HEK293 (cell line): Measurements from ENCODE around the gene MAGEC2.

Source experiments
- CTCF ChIA-PET: fragments of 350-600 bp; formaldehyde crosslinking; extraction: SDS; loops from one replicate; lab custom pipeline; 2021; ENCODE audit warnings: antibody characterized with exemption; lab: Yijun Ruan, JAX
- POLR2A ChIA-PET: fragments of 300-600 bp; formaldehyde crosslinking; extraction: SDS; loops from one replicate; lab custom pipeline; 2020; ENCODE audit warnings: antibody characterized with exemption, inconsistent platforms; lab: Yijun Ruan, JAX
- H3K27ac ChIP-seq: fragments of 200-500 bp; sonication (Bioruptor generic); 2 replicates; pipeline ENCODE4 v1.5.1; 2014; ENCODE audit warnings: low read depth, low read length, control low read depth, inconsistent platforms; ENCODE audit errors: extremely low read depth
- H3K36me3 ChIP-seq, 2 experiments: fragments of 200-500 bp in 1 of 2; sonication (Bioruptor generic) in 1 of 2; 1 replicate in 1 of 2; 2 replicates in 1 of 2; pipeline ENCODE4 v1.5.1; 2014 to 2017; ENCODE audit warnings: inconsistent platforms in 2 of 2, low read length in 2 of 2; ENCODE audit not compliant: control insufficient read depth in 2 of 2, insufficient read depth in 1 of 2
- H3K4me1 ChIP-seq: fragments of 200-500 bp; sonication (Bioruptor generic); 2 replicates; pipeline ENCODE4 v1.5.1; 2014; ENCODE audit warnings: mild to moderate bottlenecking, low read length, inconsistent platforms; ENCODE audit not compliant: control insufficient read depth, insufficient read depth
- H3K4me3 ChIP-seq: 2 replicates; pipeline ENCODE4 v1.5.1; 2011; ENCODE audit warnings: low read depth, mild to moderate bottlenecking, control low read depth, low read length, moderate library complexity
- H3K9me3 ChIP-seq: fragments of 200-500 bp; sonication (Bioruptor generic); 2 replicates; pipeline ENCODE4 v1.5.1; 2014; ENCODE audit warnings: low read depth, low read length, inconsistent platforms; ENCODE audit not compliant: control insufficient read depth, insufficient read depth
- BCL11A ChIP-seq: fragments of 450-650 bp; formaldehyde crosslinking; IDR thresholded peaks from 2 replicates; pipeline ENCODE4 v1.5.1; 2016; ENCODE audit warnings: low read depth, missing biosample characterization, missing genetic modification characterization
- HOXD13 ChIP-seq: sonication (generic); formaldehyde crosslinking; IDR thresholded peaks from 2 replicates; pipeline ENCODE4 v1.8.0; 2022; ENCODE audit warnings: missing genetic modification reagents, borderline replicate concordance
- RBAK ChIP-seq: fragments of 450-650 bp; formaldehyde crosslinking; IDR thresholded peaks from 2 replicates; pipeline ENCODE4 v1.5.1; 2016; ENCODE audit warnings: missing biosample characterization, missing genetic modification characterization
- SALL2 ChIP-seq: fragments of 450-650 bp; formaldehyde crosslinking; IDR thresholded peaks from 2 replicates; pipeline ENCODE4 v1.5.0; 2017; ENCODE audit warnings: missing biosample characterization, mild to moderate bottlenecking, missing genetic modification characterization, borderline replicate concordance
- TSHZ1 ChIP-seq: fragments of 450-650 bp; formaldehyde crosslinking; IDR thresholded peaks from 2 replicates; pipeline ENCODE4 v1.5.1; 2016; ENCODE audit warnings: missing biosample characterization, missing genetic modification characterization, borderline replicate concordance
- ZBTB17 ChIP-seq: fragments of 450-650 bp; formaldehyde crosslinking; IDR thresholded peaks from 2 replicates; pipeline ENCODE4 v1.5.1; 2016; ENCODE audit warnings: missing biosample characterization, missing genetic modification characterization
- ZBTB20 ChIP-seq: fragments of 450-650 bp; formaldehyde crosslinking; IDR thresholded peaks from 2 replicates; pipeline ENCODE4 v1.5.1; 2016; ENCODE audit warnings: missing biosample characterization, missing genetic modification characterization
- ZBTB26 ChIP-seq: fragments of 450-650 bp; formaldehyde crosslinking; optimal IDR thresholded peaks from 2 replicates; pipeline ENCODE3; 2016; ENCODE audit warnings: missing biosample characterization, mild to moderate bottlenecking, missing genetic modification characterization
- ZFHX2 ChIP-seq: fragments of 450-650 bp; formaldehyde crosslinking; conservative IDR thresholded peaks from 2 replicates; pipeline ENCODE4 v1.5.1; 2016; ENCODE audit warnings: missing biosample characterization, missing genetic modification characterization
- ZFP37 ChIP-seq: fragments of 450-650 bp; formaldehyde crosslinking; IDR thresholded peaks from 2 replicates; pipeline ENCODE4 v1.5.1; 2016; ENCODE audit warnings: missing biosample characterization, missing genetic modification characterization
- ZFP41 ChIP-seq: fragments of 450-650 bp; formaldehyde crosslinking; IDR thresholded peaks from 2 replicates; pipeline ENCODE4 v1.5.1; 2016; ENCODE audit warnings: missing biosample characterization, missing genetic modification characterization, borderline replicate concordance
- ZNF121 ChIP-seq: fragments of 450-650 bp; formaldehyde crosslinking; IDR thresholded peaks from 2 replicates; pipeline ENCODE4 v1.5.1; 2016; ENCODE audit warnings: missing biosample characterization, missing genetic modification characterization
- ZNF146 ChIP-seq: fragments of 450-650 bp; formaldehyde crosslinking; IDR thresholded peaks from 2 replicates; pipeline ENCODE4 v1.5.1; 2016; ENCODE audit warnings: missing biosample characterization, missing genetic modification characterization
- ZNF155 ChIP-seq: fragments of 450-650 bp; formaldehyde crosslinking; IDR thresholded peaks from 2 replicates; pipeline ENCODE4 v1.5.1; 2016; ENCODE audit warnings: missing biosample characterization, missing genetic modification characterization
- ZNF48 ChIP-seq: fragments of 450-650 bp; formaldehyde crosslinking; IDR thresholded peaks from 2 replicates; pipeline ENCODE4 v1.5.1; 2016; ENCODE audit warnings: missing biosample characterization, missing genetic modification characterization
- ZNF514 ChIP-seq: fragments of 450-650 bp; formaldehyde crosslinking; IDR thresholded peaks from 2 replicates; pipeline ENCODE4 v1.5.1; 2016; ENCODE audit warnings: missing biosample characterization, missing genetic modification characterization
- ZNF544 ChIP-seq: fragments of 450-650 bp; formaldehyde crosslinking; IDR thresholded peaks from 2 replicates; pipeline ENCODE4 v1.5.0; 2017; ENCODE audit warnings: missing biosample characterization, missing genetic modification characterization
- ZNF677 ChIP-seq: fragments of 450-650 bp; IDR thresholded peaks from 2 replicates; pipeline ENCODE4 v1.5.0; 2018; ENCODE audit warnings: missing biosample characterization, mild to moderate bottlenecking, missing genetic modification characterization, moderate library complexity
- ZSCAN16 ChIP-seq: fragments of 450-650 bp; formaldehyde crosslinking; IDR thresholded peaks from 2 replicates; pipeline ENCODE4 v1.5.1; 2016; ENCODE audit warnings: missing biosample characterization, missing genetic modification characterization
- ZSCAN18 ChIP-seq: fragments of 450-650 bp; formaldehyde crosslinking; IDR thresholded peaks from 2 replicates; pipeline ENCODE4 v1.5.1; 2016; ENCODE audit warnings: missing biosample characterization, missing genetic modification characterization
- TF ChIP-seq, protein P1 (sequence below): fragments of 450-650 bp; formaldehyde crosslinking; IDR thresholded peaks from 2 replicates; pipeline ENCODE4 v1.5.1; 2016; ENCODE audit warnings: missing biosample characterization, missing genetic modification characterization
- TF ChIP-seq, protein P2 (sequence below): fragments of 450-650 bp; formaldehyde crosslinking; IDR thresholded peaks from 2 replicates; pipeline ENCODE4 v1.5.1; 2016; ENCODE audit warnings: missing biosample characterization, missing genetic modification characterization

Gene MAGEC2

DNA sequence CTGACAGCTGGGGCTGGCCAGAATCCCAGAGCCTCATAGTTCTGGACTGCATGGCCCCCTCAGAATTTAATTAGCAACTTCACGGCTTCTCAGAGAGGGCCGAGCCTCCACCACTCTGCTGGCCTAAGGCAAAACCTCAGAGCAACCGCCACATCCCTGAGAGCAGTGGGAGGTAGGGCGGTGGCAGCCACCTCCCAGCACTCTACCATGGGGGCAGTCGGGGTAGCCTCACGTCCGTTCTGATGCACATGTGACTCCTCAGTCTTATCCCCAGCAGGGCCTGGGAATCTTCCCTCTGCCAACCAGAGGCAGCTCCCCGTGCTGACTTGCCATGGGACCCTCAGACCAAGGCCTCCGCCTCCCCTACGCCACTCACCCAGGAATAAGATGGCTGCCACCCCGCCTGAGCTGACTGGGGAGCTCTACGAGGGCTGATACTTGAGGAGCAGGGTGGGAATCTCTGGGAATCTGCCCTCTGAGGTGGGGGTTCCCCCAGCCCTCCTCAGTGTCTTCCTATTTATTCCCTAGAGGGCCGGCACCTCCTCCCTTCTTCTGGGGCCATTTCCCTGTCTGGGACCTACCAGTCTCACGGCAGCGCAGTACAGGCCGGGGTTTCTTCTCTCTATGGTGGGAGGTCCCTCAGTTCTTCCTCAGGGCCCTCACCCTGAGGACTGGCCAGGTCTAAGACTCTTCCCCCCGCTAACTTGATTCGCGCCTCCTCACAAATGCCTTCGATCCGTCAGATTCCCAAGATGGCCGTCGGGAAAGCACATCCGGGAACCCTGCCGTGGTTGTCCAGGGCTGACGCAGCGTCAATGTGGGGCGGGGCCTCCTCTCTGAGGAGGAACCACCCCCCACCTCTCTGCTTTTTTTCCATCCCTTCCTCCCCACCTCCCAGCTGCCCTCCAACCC is at the start of gene MAGEC2:
MAGEC2 (minus strand) TSS at position 769 of the 912 bp plus-strand sequence. CDS start 1,303 bp downstream, outside the sequence.
- CTCF ChIA-PET, result no interaction called here
- no peak within 1 kb of the TSS for H3K4me3 ChIP-seq
- TF ChIP-seq, protein P1, sequence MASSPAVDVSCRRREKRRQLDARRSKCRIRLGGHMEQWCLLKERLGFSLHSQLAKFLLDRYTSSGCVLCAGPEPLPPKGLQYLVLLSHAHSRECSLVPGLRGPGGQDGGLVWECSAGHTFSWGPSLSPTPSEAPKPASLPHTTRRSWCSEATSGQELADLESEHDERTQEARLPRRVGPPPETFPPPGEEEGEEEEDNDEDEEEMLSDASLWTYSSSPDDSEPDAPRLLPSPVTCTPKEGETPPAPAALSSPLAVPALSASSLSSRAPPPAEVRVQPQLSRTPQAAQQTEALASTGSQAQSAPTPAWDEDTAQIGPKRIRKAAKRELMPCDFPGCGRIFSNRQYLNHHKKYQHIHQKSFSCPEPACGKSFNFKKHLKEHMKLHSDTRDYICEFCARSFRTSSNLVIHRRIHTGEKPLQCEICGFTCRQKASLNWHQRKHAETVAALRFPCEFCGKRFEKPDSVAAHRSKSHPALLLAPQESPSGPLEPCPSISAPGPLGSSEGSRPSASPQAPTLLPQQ (tag by site-specific recombination), result no peak
- no peak for TF ChIP-seq ZSCAN16 (tag by site-specific recombination)
- TF ChIP-seq ZNF544 (tag by site-specific recombination), result no peak
- TF ChIP-seq BCL11A, result no peak
- no peak for TF ChIP-seq HOXD13 (CRISPR knock-in tag)
- TF ChIP-seq ZNF677 (tag by site-specific recombination), result no peak
- TF ChIP-seq ZFHX2 (tag by site-specific recombination), result no peak
- TF ChIP-seq ZBTB17, result no peak

DNA sequence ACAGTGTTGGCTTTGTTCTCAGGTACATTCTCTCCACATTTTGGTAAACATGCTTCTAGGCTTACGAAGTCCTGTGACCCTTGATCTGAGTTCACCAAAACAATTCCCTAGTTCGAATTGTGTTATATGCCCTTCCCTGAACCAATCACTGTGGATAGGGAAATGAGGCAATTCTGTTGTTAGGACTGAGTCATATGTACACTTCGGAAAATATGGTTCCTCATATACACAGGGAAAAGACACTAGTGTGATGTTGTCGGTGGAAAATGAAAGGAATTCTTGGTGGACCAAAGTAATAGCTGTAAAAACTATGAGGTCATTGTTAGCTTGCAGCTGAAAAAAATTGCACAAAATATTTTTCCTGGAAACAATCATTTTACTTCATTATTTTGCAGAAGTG is 46.6 kb upstream of the MAGEC2 start:
- no peak for TF ChIP-seq RBAK (tag by site-specific recombination)
- no peak for TF ChIP-seq ZNF514 (tag by site-specific recombination)
- POLR2A ChIA-PET, result no interaction called here
- CTCF ChIA-PET, result no interaction called here
- no peaks in the 10 kb centered on the region; the same call in 1 of the 2 replicates for H3K9me3 ChIP-seq
- H3K27ac ChIP-seq, result no peak overlapping the region
- H3K36me3 ChIP-seq, result no peaks in the 10 kb centered on the region
- H3K4me3 ChIP-seq, result no peak overlapping the region
- H3K4me1 ChIP-seq, result no peaks in the 10 kb centered on the region

More for the DNA sequence above, at the start of gene MAGEC2:
- Histone ChIP-seq H3K4me1 (no peaks in the 10 kb centered on the region), H3K27ac (no peak within 1 kb of the TSS), H3K9me3 (no peaks in the 10 kb centered on the region), H3K36me3 (no peaks in the 10 kb centered on the region)
- POLR2A ChIA-PET, result no interaction called here

DNA sequence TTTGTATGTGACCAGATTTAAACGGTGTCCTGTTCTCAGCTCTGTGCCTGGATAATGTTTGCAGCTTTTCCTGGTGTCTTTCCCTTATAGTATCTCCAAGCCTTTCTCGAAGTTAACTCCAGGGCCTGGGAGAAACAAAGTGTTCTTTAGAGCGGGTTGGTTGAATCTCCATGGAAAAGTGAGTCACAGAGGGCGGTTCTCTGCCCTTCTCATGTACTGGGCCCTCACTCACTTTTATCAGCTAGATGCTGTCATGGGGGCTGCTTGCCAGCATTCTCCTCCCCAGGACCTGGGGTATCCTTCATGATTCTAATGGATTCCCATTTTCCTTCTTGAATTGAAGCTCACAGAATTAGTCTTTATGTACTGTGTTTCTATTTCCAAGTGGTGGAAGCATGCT is 46.1 kb upstream of the MAGEC2 start:
- H3K9me3 ChIP-seq, result no peaks in the 10 kb centered on the region; the same call in 1 of the 2 replicates
- POLR2A ChIA-PET, result no interaction called here
- no peaks in the 10 kb centered on the region for H3K4me1 ChIP-seq
- no peaks in the 10 kb centered on the region for H3K36me3 ChIP-seq
- no peak overlapping the region for H3K27ac ChIP-seq
- no peak overlapping the region for H3K4me3 ChIP-seq
- CTCF ChIA-PET, result no interaction called here
- TF ChIP-seq ZFP41 (tag by site-specific recombination) (no peak), ZSCAN16 (tag by site-specific recombination) (no peak), ZBTB20 (tag by site-specific recombination) (no peak), ZFP37 (tag by site-specific recombination) (no peak), ZNF48 (tag by site-specific recombination) (no peak), TSHZ1 (no peak), SALL2 (tag by site-specific recombination) (no peak), ZSCAN18 (tag by site-specific recombination) (no peak), ZBTB26 (no peak), ZNF146 (tag by site-specific recombination) (no peak), ZNF155 (no peak), ZNF121 (tag by site-specific recombination) (no peak)
- TF ChIP-seq, protein P2, sequence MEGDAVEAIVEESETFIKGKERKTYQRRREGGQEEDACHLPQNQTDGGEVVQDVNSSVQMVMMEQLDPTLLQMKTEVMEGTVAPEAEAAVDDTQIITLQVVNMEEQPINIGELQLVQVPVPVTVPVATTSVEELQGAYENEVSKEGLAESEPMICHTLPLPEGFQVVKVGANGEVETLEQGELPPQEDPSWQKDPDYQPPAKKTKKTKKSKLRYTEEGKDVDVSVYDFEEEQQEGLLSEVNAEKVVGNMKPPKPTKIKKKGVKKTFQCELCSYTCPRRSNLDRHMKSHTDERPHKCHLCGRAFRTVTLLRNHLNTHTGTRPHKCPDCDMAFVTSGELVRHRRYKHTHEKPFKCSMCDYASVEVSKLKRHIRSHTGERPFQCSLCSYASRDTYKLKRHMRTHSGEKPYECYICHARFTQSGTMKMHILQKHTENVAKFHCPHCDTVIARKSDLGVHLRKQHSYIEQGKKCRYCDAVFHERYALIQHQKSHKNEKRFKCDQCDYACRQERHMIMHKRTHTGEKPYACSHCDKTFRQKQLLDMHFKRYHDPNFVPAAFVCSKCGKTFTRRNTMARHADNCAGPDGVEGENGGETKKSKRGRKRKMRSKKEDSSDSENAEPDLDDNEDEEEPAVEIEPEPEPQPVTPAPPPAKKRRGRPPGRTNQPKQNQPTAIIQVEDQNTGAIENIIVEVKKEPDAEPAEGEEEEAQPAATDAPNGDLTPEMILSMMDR (tag by site-specific recombination), result no peak
